Colonic mucosa (tissue), 4 donors: ENCODE results near the gene GFI1B. TPM values are rescaled to one million over a fixed set of nuclear protein-coding genes. Genes with fewer than 3 reads are reported as not detected.

ENCODE experiments used
- DNase-seq: peaks from one replicate; pipeline ENCODE4 v3.0.0-alpha.2; 2020
- H3K27ac ChIP-seq: fragments of 200-600 bp; one replicate; pipeline ENCODE4 v1.8.0; 2021
- H3K27me3 ChIP-seq: fragments of 200-600 bp; one replicate; pipeline ENCODE4 v1.8.0; 2021
- H3K36me3 ChIP-seq: fragments of 200-600 bp; one replicate; pipeline ENCODE4 v1.8.0; 2021
- H3K4me1 ChIP-seq: fragments of 200-600 bp; one replicate; pipeline ENCODE4 v1.8.0; 2021; ENCODE audit warnings: mild to moderate bottlenecking
- H3K4me3 ChIP-seq: fragments of 200-600 bp; one replicate; pipeline ENCODE4 v1.8.0; 2021
- H3K9ac ChIP-seq, 2 donors: one replicate each; pipeline ENCODE4 v1.7.0; 2013; ENCODE audit warnings: control low read depth in 2 of 2, low read depth in 2 of 2, low read length in 2 of 2
- H3K9me3 ChIP-seq: fragments of 200-600 bp; one replicate; pipeline ENCODE4 v1.8.0; 2021
- CTCF ChIP-seq: fragments of 200-600 bp; IDR thresholded peaks from one replicate; pipeline ENCODE4 v1.8.0; 2022; ENCODE audit warnings: antibody characterized with exemption, mild to moderate bottlenecking
- intact Hi-C: fragments of 100-400 bp; cut with DNase I; formaldehyde crosslinking; loops from one replicate; pipeline ENCODE4 v1.14.1; 2022
- total RNA-seq, 2 donors: library from RNA; stranded (reverse); fragmentation: NEBNext Ultra II Directional in 1 of 2; extraction: Animal tissue kit (Norgen Biotek cat#: 25700) in 1 of 2; gene quantifications; one replicate each; pipeline ENCODE4 v1.2.1, GENCODE V29; 2021
- donor health status: healthy.
- donor health status: DM: no; HTN: no; CAD: no.
- donor health status: DM: no; HTN: no; CAD: no.

GFI1B gene
- total RNA-seq, 2 donors from 2014 or later = 1.1 to 1.3 TPM

DNA sequence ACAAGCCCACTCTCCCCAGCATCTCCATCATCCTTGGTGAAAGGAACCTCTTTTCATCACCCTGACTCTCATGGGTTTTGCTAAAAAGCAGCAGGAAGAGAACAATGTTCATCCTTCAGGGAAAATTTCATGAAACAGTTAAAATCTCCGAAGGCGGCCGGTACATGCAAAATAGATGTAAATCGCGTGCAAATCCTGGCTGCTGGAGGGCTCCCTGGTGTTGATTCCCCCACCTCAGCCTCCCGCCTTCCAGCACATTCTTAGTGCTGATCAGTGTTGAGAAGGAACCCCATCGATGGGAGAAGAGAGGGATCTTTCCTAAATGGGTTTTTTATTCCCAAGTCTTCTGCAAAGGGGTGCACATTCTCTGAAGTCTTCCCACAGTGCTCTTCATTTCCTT is 8.7 kb upstream of the GFI1B start:
- Histone ChIP-seq H3K36me3 (no peaks in the 10 kb centered on the region), H3K9ac (no peak overlapping the region), H3K9me3 (no peaks in the 10 kb centered on the region), H3K27ac (no peak overlapping the region), H3K4me1 (peaks cover 5% of the 10 kb centered on the region), H3K27me3 (no peaks in the 10 kb centered on the region), H3K4me3 (no peak overlapping the region)
- intact Hi-C loops = loop anchor here (5.0 to 10.0 kb wide), 3 partner anchors 67 to 465 kb away; no protein-coding TSS in a partner anchor
- DNase-seq = no peak
- TF ChIP-seq CTCF = no peak

GRCh38 chr9:132970324-132971062 is 8.0 kb upstream of the GFI1B start:
- H3K9me3 ChIP-seq = no peaks in the 10 kb centered on the region
- no peak overlapping the region for H3K4me3 ChIP-seq
- H3K27ac ChIP-seq = no peak overlapping the region
- H3K36me3 ChIP-seq = no peaks in the 10 kb centered on the region
- no peak for TF ChIP-seq CTCF
- H3K27me3 ChIP-seq = no peaks in the 10 kb centered on the region
- peak; percentile 42 for DNase-seq
- intact Hi-C loops = loop anchor here (5.0 to 10.0 kb wide), 3 partner anchors 68 to 466 kb away; no protein-coding TSS in a partner anchor
- peaks cover 5% of the 10 kb centered on the region for H3K4me1 ChIP-seq
- H3K9ac ChIP-seq = no peak overlapping the region

- peaks cover under 1% of the 10 kb centered on the region for H3K27me3 ChIP-seq
- H3K27ac ChIP-seq = no peak overlapping the region
- H3K4me3 ChIP-seq = no peak overlapping the region
- H3K4me1 ChIP-seq = peaks cover 5% of the 10 kb centered on the region
- no peak for DNase-seq
- no peaks in the 10 kb centered on the region for H3K9me3 ChIP-seq
- no peak overlapping the region for H3K9ac ChIP-seq
- intact Hi-C loops = loop anchor here (5.0 to 10.0 kb wide), 3 partner anchors 71 to 468 kb away; no protein-coding TSS in a partner anchor
- H3K36me3 ChIP-seq = no peaks in the 10 kb centered on the region
- TF ChIP-seq CTCF = no peak
Measured at GRCh38 chr9:132973166-132973565, 5.3 kb upstream of the GFI1B start.

DNA sequence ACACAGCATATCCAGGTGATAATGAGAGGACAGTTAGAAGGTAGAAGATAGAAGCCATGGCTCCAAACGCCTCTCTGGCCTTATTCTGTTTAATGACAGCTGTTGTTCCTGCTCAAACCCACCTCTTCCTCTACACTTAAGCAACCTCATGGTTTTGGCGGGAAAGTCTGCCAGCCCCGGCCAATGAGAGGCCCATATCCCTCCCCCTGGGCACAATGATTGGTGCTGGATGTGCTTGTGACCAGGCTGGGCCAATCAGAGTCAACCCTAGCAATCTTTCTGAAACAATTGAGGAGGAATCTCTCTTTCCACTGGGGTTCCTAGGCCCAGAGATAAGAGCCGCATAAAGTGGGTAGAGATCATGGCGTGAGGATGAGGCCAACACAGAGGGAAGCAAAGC is 4.8 kb upstream of the GFI1B start:
- peaks cover 6% of the 10 kb centered on the region for H3K27me3 ChIP-seq
- no peaks in the 10 kb centered on the region for H3K9me3 ChIP-seq
- TF ChIP-seq CTCF = no peak
- H3K9ac ChIP-seq = no peak overlapping the region
- no peak overlapping the region for H3K4me3 ChIP-seq
- H3K27ac ChIP-seq = no peak overlapping the region
- no peaks in the 10 kb centered on the region for H3K36me3 ChIP-seq
- no peak for DNase-seq
- peaks cover 5% of the 10 kb centered on the region for H3K4me1 ChIP-seq
- intact Hi-C loops = loop anchor here (5.0 to 10.0 kb wide), 3 partner anchors 71 to 469 kb away; no protein-coding TSS in a partner anchor

DNA sequence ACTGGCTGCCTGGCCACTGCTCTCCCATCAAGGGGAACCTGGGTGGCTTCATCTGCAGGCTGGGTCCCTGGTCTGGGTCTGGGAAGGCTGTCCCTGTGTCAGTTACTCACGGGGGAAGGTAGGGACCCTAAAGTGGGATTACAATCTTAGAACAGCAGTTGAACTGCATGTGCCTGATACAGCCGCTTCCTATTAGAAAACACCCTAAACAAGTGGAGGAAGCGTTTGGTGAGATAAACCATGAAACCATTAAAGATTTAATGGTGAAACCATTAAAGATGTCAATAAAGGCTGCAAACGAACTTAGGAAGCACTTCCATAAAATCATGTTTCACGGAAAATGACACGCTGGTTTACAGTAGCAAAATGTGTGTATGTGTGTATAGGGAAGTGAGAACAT is 2.5 kb upstream of the GFI1B start:
- no peak for TF ChIP-seq CTCF
- no peak overlapping the region for H3K27ac ChIP-seq
- no peak for DNase-seq
- intact Hi-C loops = loop anchor here (10.0 kb wide), 2 partner anchors 171 to 471 kb away; no protein-coding TSS in a partner anchor
- H3K9me3 ChIP-seq = no peaks in the 10 kb centered on the region
- H3K36me3 ChIP-seq = no peaks in the 10 kb centered on the region
- H3K4me1 ChIP-seq = peaks cover 5% of the 10 kb centered on the region
- no peak overlapping the region for H3K4me3 ChIP-seq
- peaks cover 20% of the 10 kb centered on the region for H3K27me3 ChIP-seq
- no peak overlapping the region for H3K9ac ChIP-seq
